GM21423 (cell line): Measurements from ENCODE around the gene MARCHF5.
"Not testable (repeated sequence)": the region's sequence is repeated elsewhere in the genome, so short reads cannot be mapped to it uniquely, and the experiment has no call there.

Experiments
- ATAC-seq: cut with Tn5 transposase; IDR thresholded peaks from one replicate; pipeline ENCODE4 v1.9.1; 2021; ENCODE audit warnings: mild to moderate bottlenecking, moderate library complexity; ENCODE audit not compliant: unreplicated experiment

MARCHF5 gene

GRCh38 chr10:92304061-92304460 lies 13.1 kb downstream of the MARCHF5 start:
- ATAC-seq: no peak

- no peak for ATAC-seq
Measured at GRCh38 chr10:92305133-92306072, 14.4 kb downstream of the MARCHF5 start.

GRCh38 chr10:92309272-92309671 lies 18.3 kb downstream of the MARCHF5 start:
- no peak for ATAC-seq

- no peak for ATAC-seq
Measured at GRCh38 chr10:92313750-92314149, 22.8 kb downstream of the MARCHF5 start.

GRCh38 chr10:92316610-92317009 lies 25.6 kb downstream of the MARCHF5 start:
- no peak for ATAC-seq

GRCh38 chr10:92323079-92323478 lies 32.1 kb downstream of the MARCHF5 start:
- ATAC-seq: no peak

GRCh38 chr10:92327445-92328433 lies 36.8 kb downstream of the MARCHF5 start:
- ATAC-seq: no peak

GRCh38 chr10:92328993-92329392 lies 38.0 kb downstream of the MARCHF5 start:
- no peak for ATAC-seq

GRCh38 chr10:92329927-92330326 lies 39.0 kb downstream of the MARCHF5 start:
- not testable (repeated sequence) for ATAC-seq

- no peak for ATAC-seq
Measured at GRCh38 chr10:92342796-92343195, 51.8 kb downstream of the MARCHF5 start.

- ATAC-seq: not testable (repeated sequence)
Measured at GRCh38 chr10:92345575-92345974, 54.6 kb downstream of the MARCHF5 start.

GRCh38 chr10:92347035-92347676 lies 56.2 kb downstream of the MARCHF5 start:
- not testable (repeated sequence) for ATAC-seq

GRCh38 chr10:92350411-92350810 lies 59.4 kb downstream of the MARCHF5 start:
- ATAC-seq: no peak

- ATAC-seq: no peak
Measured at GRCh38 chr10:92354587-92354986, 63.6 kb downstream of the MARCHF5 start.

- no peak for ATAC-seq
Measured at GRCh38 chr10:92356041-92356440, 65.1 kb downstream of the MARCHF5 start.

GRCh38 chr10:92363498-92363897 lies 72.5 kb downstream of the MARCHF5 start:
- no peak for ATAC-seq

- no peak for ATAC-seq
Measured at GRCh38 chr10:92366412-92367021, 75.5 kb downstream of the MARCHF5 start.

GRCh38 chr10:92377962-92378361 lies 87.0 kb downstream of the MARCHF5 start:
- ATAC-seq: no peak

- no peak for ATAC-seq
Measured at GRCh38 chr10:92381543-92381954, 90.6 kb downstream of the MARCHF5 start.

- no peak for ATAC-seq
Measured at GRCh38 chr10:92382631-92383030, 91.7 kb downstream of the MARCHF5 start.
